Astrocyte (in vitro differentiated cells and primary cell): ENCODE data around the gene RPL10. TPM values are rescaled to one million over a fixed set of nuclear protein-coding genes. Genes with fewer than 3 reads are reported as not detected.

Experiments
- DNase-seq: peaks from one replicate; pipeline ENCODE4 v3.0.0-alpha.2; 2010; ENCODE audit warnings: low read depth
- FAIRE-seq: peaks from 2 replicates; lab custom pipeline; 2011; peaks lifted over from hg19 to GRCh38; lab: Jason Lieb, UNC
- H2AFZ ChIP-seq: 2 replicates; pipeline ENCODE4 v1.6.0; 2012; ENCODE audit warnings: low read depth, low read length, inconsistent platforms
- H3K27ac ChIP-seq: 2 replicates; pipeline ENCODE4 v1.5.1; 2011; ENCODE audit warnings: low read depth, low read length, inconsistent platforms
- H3K27me3 ChIP-seq: 2 replicates; pipeline ENCODE4 v1.6.0; 2011; ENCODE audit warnings: low read length, inconsistent platforms; ENCODE audit not compliant: insufficient read depth
- H3K36me3 ChIP-seq: 2 replicates; pipeline ENCODE4 v1.5.1; 2011; ENCODE audit warnings: low read length, inconsistent platforms; ENCODE audit not compliant: insufficient read depth
- H3K4me1 ChIP-seq: 2 replicates; pipeline ENCODE4 v1.5.1; 2011; ENCODE audit warnings: low read length, inconsistent platforms; ENCODE audit not compliant: insufficient read depth
- H3K4me2 ChIP-seq: 2 replicates; pipeline ENCODE4 v1.6.0; 2012; ENCODE audit warnings: low read length, inconsistent platforms
- H3K4me3 ChIP-seq: 2 replicates; pipeline ENCODE4 v1.5.1; 2011; ENCODE audit warnings: low read depth, mild to moderate bottlenecking, low read length, inconsistent platforms; ENCODE audit not compliant: insufficient read depth
- H3K79me2 ChIP-seq: 2 replicates; pipeline ENCODE4 v1.6.0; 2012; ENCODE audit warnings: mild to moderate bottlenecking, low read length, inconsistent platforms; ENCODE audit not compliant: insufficient read depth
- H3K9ac ChIP-seq: 2 replicates; pipeline ENCODE4 v1.6.0; 2012; ENCODE audit warnings: mild to moderate bottlenecking, low read length, inconsistent platforms
- H3K9me3 ChIP-seq: 2 replicates; pipeline ENCODE4 v1.5.1; 2012; ENCODE audit warnings: low read depth, mild to moderate bottlenecking, low read length, inconsistent platforms; ENCODE audit not compliant: insufficient read depth
- H4K20me1 ChIP-seq: 2 replicates; pipeline ENCODE4 v1.6.0; 2012; ENCODE audit warnings: low read length, inconsistent platforms; ENCODE audit not compliant: insufficient read depth
- H3K27ac Mint-ChIP-seq: one replicate; pipeline ENCODE4 v1.8.0; 2021; ENCODE audit warnings: mild to moderate bottlenecking, mixed read lengths; ENCODE audit not compliant: unreplicated experiment
- H3K27me3 Mint-ChIP-seq: one replicate; pipeline ENCODE4 v1.8.0; 2021; ENCODE audit warnings: low read depth, mixed read lengths; ENCODE audit not compliant: unreplicated experiment
- H3K36me3 Mint-ChIP-seq: one replicate; pipeline ENCODE4 v1.8.0; 2021; ENCODE audit warnings: low read depth, mixed read lengths; ENCODE audit not compliant: unreplicated experiment
- H3K4me1 Mint-ChIP-seq: one replicate; pipeline ENCODE4 v1.8.0; 2021; ENCODE audit warnings: low read depth, mixed read lengths; ENCODE audit not compliant: unreplicated experiment
- H3K4me3 Mint-ChIP-seq: one replicate; pipeline ENCODE4 v1.8.0; 2021; ENCODE audit warnings: mild to moderate bottlenecking, moderate library complexity, mixed read lengths; ENCODE audit not compliant: unreplicated experiment
- H3K9me3 Mint-ChIP-seq: one replicate; pipeline ENCODE4 v1.8.0; 2021; ENCODE audit warnings: mild to moderate bottlenecking, mixed read lengths; ENCODE audit not compliant: unreplicated experiment
- EZH2 ChIP-seq: IDR thresholded peaks from 2 replicates; pipeline ENCODE4 v1.6.1; 2012; ENCODE audit warnings: mild to moderate bottlenecking, low read length, inconsistent platforms; ENCODE audit not compliant: insufficient read depth
- total RNA-seq: library from RNA; stranded (reverse); gene quantifications from 2 replicates; pipeline ENCODE4 v1.2.1, GENCODE V29; 2021
- TF ChIP-seq, protein P1 (sequence below): IDR thresholded peaks from 2 replicates; pipeline ENCODE4 v1.5.1; 2011; ENCODE audit warnings: low read depth, mild to moderate bottlenecking, inconsistent platforms, low read length, moderate library complexity; ENCODE audit not compliant: insufficient read depth

RPL10 gene
- total RNA-seq, 1 donor from 2014 or later: 1,967 TPM

DNA sequence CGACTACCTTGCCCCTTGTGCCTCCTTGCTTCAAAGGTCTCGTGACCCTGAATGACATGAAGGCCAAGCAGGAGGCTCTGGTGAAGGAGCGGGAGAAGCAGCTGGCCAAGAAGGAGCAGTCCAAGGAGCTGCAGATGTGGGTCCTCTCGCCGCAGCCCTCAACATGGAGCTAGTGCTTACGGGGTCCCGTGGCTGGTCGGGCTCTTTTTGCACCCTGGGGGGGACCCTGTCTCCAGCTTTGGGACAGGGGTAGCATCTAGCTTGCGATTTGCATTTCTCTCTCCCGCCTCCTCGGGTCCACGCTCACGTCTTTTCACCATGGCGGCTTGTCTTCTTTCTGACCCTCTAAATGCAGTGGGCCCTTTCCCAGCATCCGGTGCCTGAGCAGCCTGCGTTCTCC lies 47.6 kb downstream of the RPL10 start:
- Histone ChIP-seq H3K4me3 (no peak overlapping the region), H3K9me3 (no peaks in the 10 kb centered on the region), H3K79me2 (peaks cover 39% of the 10 kb centered on the region), H2AFZ (no peak overlapping the region), H3K4me2 (peak overlapping the region; percentile 87), H3K27ac (no peak overlapping the region), H3K36me3 (no peaks in the 10 kb centered on the region), H3K27me3 (no peaks in the 10 kb centered on the region), H4K20me1 (peaks cover 28% of the 10 kb centered on the region), H3K4me1 (peaks cover 17% of the 10 kb centered on the region), H3K9ac (no peak overlapping the region)
- no peak for DNase-seq
- H3K36me3 Mint-ChIP-seq: peaks cover 1% of the 10 kb centered on the region
- no peak for FAIRE-seq
- no peaks in the 10 kb centered on the region for H3K9me3 Mint-ChIP-seq
- H3K4me1 Mint-ChIP-seq: no peaks in the 10 kb centered on the region
- H3K27me3 Mint-ChIP-seq: no peaks in the 10 kb centered on the region
- H3K4me3 Mint-ChIP-seq: no peak overlapping the region
- no peak overlapping the region for H3K27ac Mint-ChIP-seq
- TF ChIP-seq, protein P1, sequence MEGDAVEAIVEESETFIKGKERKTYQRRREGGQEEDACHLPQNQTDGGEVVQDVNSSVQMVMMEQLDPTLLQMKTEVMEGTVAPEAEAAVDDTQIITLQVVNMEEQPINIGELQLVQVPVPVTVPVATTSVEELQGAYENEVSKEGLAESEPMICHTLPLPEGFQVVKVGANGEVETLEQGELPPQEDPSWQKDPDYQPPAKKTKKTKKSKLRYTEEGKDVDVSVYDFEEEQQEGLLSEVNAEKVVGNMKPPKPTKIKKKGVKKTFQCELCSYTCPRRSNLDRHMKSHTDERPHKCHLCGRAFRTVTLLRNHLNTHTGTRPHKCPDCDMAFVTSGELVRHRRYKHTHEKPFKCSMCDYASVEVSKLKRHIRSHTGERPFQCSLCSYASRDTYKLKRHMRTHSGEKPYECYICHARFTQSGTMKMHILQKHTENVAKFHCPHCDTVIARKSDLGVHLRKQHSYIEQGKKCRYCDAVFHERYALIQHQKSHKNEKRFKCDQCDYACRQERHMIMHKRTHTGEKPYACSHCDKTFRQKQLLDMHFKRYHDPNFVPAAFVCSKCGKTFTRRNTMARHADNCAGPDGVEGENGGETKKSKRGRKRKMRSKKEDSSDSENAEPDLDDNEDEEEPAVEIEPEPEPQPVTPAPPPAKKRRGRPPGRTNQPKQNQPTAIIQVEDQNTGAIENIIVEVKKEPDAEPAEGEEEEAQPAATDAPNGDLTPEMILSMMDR: no peak
- TF ChIP-seq EZH2: no peak

DNA sequence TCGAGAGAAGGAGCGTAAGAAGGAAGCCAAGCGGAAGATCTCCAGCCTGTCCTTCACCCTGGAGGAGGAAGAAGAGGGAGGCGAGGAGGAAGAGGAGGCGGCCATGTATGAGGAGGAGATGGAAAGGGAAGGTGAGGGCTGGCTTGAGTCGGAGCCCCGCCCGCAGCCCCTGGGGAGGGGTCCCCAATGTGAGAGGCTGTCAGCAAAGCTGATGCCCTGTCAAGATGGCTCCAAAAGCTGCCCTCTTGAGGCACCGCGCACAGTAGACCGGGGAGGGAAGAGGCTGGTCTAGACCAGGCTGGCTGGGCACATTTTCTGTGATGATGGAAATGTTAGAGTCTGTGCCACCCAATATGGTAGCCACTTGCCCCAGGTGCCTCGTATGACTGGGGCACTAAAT lies 48.3 kb downstream of the RPL10 start:
- H3K4me3 Mint-ChIP-seq: peak overlapping the region; percentile 27

DNA sequence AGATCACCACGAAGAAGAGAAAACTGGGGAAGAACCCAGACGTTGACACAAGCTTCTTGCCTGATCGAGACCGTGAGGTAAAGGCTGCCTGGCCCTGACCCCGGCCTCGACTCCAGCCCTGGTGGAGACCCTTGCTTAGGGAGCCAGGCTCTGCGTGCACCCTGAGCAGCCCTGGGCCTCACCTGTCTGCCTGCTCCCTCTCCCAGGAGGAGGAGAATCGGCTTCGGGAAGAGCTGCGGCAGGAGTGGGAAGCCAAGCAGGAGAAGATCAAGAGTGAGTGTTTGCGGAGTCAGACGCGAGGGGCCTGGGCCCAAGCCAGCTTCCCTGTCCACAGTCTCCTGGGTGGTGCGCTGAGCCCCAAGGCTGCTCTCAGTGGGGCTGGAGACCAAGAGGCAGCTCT lies 50.3 kb downstream of the RPL10 start:
- Histone ChIP-seq H3K4me2 (no peak overlapping the region), H4K20me1 (peaks cover 19% of the 10 kb centered on the region), H3K27me3 (no peaks in the 10 kb centered on the region), H3K36me3 (no peaks in the 10 kb centered on the region), H3K9me3 (no peaks in the 10 kb centered on the region), H2AFZ (no peak overlapping the region), H3K4me1 (peaks cover 17% of the 10 kb centered on the region), H3K27ac (no peak overlapping the region), H3K9ac (no peak overlapping the region), H3K79me2 (peaks cover 30% of the 10 kb centered on the region), H3K4me3 (no peak overlapping the region)
- DNase-seq (no peak), FAIRE-seq (no peak)
- no peaks in the 10 kb centered on the region for H3K9me3 Mint-ChIP-seq
- no peak for TF ChIP-seq EZH2
- TF ChIP-seq, protein P1: no peak
- H3K27me3 Mint-ChIP-seq: no peaks in the 10 kb centered on the region
- H3K27ac Mint-ChIP-seq: no peak overlapping the region
- H3K4me1 Mint-ChIP-seq: no peaks in the 10 kb centered on the region
- H3K4me3 Mint-ChIP-seq: no peak overlapping the region
- peaks cover 2% of the 10 kb centered on the region for H3K36me3 Mint-ChIP-seq

More for the DNA sequence above, 48.3 kb downstream of the RPL10 start:
- H3K36me3 Mint-ChIP-seq: peaks cover 1% of the 10 kb centered on the region
- Histone ChIP-seq H3K9me3 (no peaks in the 10 kb centered on the region), H3K36me3 (no peaks in the 10 kb centered on the region), H3K27ac (no peak overlapping the region), H3K4me1 (peaks cover 17% of the 10 kb centered on the region), H3K27me3 (no peaks in the 10 kb centered on the region), H3K9ac (no peak overlapping the region), H3K4me2 (no peak overlapping the region), H4K20me1 (peaks cover 23% of the 10 kb centered on the region), H3K79me2 (peaks cover 34% of the 10 kb centered on the region), H2AFZ (no peak overlapping the region), H3K4me3 (no peak overlapping the region)
- no peaks in the 10 kb centered on the region for H3K27me3 Mint-ChIP-seq
- DNase-seq (no peak), FAIRE-seq (no peak)
- H3K9me3 Mint-ChIP-seq: no peaks in the 10 kb centered on the region
- H3K4me1 Mint-ChIP-seq: no peaks in the 10 kb centered on the region
- no peak overlapping the region for H3K27ac Mint-ChIP-seq
- TF ChIP-seq, protein P1: no peak
- no peak for TF ChIP-seq EZH2
